IPS-NIHi11 (cell line): ENCODE measurements around the gene CHD3.

Source experiments
- DNase-seq: peaks from one replicate; pipeline ENCODE4 v3.0.0; 2012; ENCODE audit warnings: mixed read lengths, low spot score

Gene CHD3

DNA sequence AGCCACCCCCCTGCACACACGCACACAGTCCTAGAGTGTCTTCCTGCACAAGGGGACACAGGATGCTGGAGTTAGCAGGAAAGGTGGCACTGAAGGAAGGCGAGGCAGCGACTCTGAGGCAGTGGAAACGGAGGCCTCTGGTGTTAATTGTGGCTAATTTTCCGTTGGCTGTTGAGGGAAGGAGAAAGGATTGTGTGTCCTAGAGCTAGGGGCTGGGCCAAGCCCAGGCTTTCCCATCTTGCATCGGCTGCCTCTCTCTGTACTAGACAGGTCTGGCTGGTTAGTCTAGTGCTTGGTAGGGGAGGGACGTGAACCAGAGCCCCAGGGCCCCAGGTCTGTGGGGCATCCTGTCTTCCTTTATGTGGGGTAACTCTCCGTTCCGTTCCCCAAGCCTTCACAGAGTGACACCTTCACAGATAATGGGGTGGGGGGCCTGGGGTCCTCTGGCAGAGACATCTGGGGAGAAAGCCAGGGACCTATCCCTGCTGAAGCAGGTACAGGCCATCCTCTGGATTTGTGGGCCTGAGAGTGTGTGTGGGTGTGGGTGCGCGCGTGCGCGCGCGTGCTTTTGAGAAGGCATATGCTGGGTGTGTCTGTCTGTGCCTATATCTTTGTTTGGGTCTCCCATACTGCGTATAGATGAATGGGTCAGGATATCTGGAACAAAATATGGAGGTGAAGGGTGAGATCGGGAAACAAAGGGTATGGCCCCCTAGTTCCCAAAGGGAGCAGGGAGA lies at the start of gene CHD3:
Gene CHD3, plus strand, starts transcription at position 606 of the 737 bp plus-strand sequence. CDS start 212 bp downstream, outside the sequence.
- DNase-seq, result no peak

DNA sequence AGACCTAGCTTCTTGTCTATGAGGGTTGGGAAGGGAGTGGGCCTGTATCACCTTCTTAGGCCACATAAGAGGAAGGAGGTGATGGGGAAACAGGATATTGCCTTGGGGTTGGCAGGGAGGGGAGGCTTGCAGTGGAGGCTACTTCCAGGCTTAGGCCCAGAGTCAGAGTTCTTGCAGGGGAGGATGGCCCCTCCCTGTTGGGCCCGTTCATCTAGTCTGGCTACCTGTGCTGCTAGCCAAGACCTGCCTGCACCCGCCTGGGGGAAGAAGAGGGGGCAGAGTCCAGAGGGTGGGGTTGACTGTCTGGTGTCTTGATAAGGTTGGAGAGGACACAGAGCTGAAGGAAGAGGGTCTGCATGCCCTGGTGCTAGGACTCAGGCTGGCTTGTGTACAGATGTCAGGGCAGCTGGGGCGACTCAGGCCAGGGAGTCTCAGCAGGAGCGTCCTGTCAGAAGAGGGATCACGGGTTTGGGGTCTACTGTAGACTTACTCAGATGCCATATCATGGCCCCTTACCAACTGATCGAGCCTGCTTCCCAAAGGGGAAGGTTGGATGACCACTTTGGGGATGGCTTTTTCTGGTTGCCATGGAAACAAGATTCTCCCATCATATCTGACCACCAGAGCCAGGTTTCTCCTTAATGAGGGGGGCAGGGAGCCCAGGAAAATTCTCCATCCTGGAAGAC lies 49.3 kb upstream of the CHD3 start:
- DNase-seq, result no peak

DNA sequence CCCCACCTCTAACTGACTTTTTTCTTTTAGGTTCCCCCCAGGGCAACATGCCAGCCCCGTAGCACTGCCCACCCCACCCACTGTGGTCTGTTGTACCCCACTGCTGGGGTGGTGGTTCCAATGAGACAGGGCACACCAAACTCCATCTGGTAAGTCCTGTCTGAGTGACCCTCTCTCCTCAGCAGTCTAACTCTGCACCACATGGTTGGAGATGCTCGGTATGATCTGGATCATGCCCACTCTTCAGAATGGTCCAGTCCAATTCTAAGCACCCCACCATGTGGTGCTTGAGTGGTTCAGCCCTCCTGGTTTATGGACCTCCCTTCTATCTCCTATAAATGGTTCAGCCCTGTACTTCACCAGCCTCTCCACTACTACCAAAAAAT lies 48.7 kb upstream of the CHD3 start:
- DNase-seq, result no peak

DNA sequence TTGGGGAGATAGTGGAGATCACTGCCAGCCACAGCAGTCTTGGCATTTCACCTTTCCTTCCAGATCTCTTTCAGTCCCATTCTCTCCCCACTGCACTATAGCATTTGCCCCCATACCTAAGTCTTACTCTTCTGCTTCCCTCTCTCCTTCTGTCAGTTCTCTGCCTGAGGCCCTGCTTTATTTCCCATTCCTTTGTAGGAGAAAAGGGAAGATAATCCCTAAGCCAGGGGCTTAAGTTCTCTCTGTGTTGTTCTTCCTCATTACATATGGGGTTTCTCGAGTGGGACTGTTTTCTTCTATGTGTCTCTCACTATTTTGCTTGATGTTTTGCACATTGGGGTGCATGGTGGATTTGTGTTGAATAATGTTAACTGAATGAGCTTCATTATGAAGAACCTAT lies 48.1 kb upstream of the CHD3 start:
- no peak for DNase-seq

DNA sequence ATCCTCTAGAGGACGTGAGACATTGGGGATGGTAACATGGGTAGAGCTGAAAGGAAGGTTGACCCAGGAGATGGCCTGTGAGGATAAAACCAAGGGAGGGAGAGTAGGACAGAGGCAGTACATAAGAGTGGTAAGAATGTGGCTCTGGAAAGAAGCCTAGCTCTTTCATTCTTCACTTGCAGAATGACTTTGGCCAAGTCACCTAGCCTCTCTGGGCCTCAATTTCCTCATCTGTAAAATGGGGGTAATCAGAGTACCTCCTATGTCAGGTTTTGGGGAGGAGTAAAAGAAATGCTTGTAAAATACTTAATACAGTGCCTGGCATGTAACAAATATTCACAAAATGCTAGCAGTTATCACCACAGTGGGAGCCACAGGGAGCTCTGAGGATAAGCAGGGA lies 47.7 kb upstream of the CHD3 start:
- no peak for DNase-seq

DNA sequence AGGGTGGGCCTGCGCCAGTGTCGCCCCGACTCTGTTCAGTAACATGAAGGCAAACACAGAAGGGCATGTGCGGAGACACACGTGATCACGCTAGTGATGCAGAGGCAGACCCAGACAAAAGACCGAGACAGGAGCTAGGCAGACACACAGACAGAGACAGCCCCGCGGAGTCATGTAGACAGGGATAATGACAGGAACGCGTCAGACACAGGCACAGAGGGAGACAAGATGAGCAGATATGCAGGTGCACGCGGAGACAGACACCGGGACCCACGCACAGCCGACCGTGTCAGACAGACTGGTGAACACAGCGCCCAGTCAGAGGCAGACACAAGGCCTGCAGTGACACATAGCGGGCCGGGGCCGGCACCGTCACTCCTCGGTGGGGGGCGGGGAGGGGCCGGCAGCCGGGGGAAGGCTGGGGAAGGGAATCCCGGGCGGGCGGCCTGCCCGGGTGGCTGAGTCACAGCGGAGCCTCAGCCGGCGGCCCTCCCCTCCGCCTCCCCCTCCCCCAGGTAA lies 47.1 kb upstream of the CHD3 start:
- peak; percentile 52 for DNase-seq

DNA sequence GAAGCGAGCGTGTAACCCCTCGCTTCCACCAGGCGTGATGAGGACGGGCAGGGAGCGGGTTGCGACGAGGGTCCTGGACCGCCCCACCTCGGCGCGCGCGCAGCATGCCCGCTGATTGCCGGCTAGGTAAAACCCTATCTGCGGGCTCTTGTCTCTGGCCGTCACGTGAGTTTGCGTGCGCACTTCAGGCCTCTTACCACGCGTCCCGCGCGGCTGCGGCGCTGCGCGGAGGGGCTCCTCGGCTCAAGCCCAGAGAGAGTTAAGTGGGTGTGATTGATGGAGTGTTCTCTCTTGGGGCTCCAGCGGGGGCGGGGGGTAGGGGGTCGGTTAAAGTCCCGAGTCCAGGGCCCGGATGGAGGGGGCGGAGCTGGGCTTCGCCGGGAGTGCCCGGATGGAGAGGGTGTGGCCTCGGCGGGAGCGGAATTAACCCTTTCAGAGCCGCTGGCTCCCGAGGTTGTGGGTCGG lies 46.6 kb upstream of the CHD3 start:
- peak; percentile 76 for DNase-seq

DNA sequence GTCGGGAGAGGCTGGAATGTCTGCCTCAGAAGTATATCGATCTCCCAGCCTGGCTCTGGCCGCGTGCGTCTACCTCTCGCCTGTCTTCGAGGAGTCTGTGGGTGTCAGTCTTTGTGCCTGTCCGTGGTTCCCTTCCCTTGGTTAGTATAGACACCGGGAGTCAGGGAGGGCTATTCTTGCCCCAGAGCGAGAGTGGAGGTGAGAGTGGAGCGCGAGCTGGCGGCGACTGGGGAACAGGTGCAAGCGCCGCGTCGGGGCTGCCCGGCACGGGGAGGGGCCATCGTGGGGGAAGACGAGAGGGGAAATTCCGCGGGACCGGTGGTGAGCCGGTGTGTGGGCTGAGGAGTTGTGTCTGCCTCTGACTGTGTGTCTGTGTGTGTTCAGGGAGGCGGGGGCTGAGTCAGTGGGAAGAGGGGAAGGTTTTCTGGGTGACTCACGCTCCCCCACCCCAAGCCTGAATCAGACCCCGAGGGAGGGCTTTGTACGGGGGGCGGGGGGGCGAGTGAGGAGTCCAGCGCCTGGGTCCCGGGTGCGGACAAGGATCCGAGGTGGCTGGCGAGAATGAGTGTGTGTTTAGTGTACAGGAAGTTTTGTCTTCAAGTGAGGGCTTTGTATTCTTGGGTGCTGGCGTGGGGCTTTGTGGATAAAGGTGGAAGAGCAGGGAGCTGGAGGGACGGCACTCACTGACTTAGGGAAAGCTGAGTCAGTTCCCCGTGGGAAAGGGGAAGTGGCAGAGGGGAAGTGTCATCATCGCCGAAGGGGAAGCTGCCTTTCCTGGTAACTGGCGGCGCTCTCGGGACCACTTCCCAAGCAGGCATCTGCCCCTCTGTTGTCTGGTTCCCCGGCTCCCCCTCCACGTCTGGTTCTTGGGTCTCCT lies 46.0 kb upstream of the CHD3 start:
- DNase-seq, result no peak

DNA sequence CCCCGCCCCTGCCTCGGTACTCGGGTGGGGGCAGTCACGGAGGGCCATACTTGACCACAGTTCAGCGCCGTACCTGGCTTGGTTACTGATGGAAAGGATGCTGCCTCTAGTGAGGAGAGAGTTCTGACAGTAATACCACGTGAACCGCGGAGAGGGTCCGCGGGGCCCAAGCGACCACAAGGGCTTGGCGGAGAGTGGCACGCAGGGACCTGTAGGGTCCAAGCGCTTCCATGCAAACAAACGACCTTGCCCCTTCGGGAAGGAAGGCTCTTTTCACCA lies 45.4 kb upstream of the CHD3 start:
- DNase-seq, result no peak

DNA sequence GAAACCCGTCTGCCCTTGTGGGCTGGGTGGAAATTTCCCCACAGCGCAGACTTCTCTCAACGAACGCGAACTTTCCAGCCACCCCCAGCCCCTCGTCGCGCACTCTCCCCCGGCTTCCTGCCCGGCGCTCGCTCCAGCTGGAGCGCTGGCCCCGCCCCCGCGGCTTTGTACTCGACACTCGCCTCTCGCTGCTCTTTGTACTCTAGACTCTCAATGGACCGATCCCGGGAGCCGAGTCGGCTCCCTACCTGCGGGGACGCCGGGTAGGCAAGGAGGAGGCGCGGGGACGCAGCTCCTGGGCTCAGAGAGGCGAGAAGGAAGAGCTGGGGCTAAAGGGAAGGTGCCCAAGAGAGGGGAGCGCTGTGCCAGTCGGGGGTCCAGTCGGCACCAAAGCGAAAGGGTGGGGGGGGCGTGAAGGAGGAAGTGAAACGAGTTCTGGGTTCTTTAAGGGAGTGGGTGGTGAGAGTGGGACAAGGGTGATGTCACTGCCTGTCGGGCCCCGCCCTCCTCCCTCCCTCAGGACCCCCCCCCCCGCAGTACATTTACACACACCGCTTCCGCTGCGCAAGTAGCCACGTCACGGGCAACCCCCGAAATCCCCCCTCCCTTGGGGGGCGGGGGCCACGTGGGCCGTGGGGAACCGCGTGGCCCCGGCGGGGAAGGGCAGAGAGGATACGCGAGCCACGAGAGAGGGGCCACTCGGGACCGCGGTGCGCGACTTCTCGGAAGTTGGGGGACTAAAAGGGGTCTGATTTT lies 44.9 kb upstream of the CHD3 start:
- peak; percentile 70 for DNase-seq

DNA sequence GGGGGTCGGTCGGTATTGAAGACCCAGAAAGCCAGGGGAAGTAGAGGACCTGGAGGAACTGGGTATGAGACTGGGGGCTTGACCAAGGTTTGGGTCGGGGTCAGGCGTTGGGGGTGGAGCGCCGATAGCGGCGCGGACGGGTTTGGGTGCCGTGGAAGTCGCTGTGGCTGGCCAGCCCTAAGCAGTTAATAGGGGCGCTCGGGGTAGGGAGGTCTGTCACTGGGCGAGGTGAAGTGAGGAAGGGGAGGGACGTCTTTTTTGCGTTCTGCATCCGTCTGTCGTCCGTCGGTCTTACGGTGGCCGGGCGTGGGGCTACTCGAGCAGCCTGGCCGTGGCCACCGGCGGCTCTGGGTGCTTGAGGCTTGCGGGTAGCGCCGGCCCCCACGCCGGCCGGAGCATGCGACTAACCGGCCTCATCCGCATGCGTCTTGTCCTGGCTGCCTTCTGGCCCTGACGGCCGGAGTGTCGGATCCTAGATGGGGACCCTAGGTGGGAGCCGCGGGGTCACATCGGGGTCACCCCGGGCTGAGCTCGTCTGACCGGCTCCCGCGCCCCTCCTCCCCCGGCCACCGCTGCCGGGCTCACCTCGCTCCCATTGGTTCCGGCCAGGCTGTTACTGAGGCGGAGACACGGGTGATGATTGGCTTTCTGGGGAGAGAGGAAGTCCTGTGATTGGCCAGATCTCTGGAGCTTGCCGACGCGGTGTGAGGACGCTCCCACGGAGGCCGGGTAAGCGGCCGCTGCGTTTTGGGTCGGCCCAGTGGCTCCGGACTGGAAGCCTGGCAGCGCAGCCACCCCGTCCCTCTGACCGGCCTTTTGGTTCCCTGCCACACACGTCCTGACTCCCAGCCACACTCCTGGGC lies 44.1 kb upstream of the CHD3 start:
- peak; percentile 87 for DNase-seq

DNA sequence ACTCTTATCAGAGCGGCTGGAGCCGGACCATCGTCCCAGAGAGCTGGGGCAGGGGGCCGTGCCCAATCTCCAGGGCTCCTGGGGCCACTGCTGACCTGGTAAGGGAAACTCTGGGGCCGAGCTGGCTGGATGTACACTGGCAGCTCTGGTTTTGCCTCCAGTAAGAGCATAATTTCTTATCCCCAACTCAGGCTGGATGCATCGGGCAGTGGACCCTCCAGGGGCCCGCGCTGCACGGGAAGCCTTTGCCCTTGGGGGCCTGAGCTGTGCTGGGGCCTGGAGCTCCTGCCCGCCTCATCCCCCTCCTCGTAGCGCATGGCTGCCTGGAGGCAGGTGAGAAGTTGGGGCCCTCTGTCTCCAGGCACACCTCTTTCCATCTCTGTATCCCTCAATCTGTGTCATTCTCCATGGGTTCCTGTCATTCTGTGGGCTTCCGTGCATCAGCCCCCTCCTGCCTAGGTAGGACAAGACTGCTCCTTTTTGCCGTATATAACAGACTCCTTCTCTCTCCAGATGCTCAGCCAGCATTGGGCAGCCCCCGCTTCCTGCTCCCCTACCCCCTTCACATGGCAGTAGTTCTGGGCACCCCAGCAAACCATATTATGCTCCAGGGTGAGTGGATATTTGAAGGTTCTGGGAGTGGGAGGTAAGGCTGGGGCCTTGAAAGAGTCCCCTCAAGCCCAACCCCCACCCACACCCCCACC lies 43.1 kb upstream of the CHD3 start:
- DNase-seq, result no peak

DNA sequence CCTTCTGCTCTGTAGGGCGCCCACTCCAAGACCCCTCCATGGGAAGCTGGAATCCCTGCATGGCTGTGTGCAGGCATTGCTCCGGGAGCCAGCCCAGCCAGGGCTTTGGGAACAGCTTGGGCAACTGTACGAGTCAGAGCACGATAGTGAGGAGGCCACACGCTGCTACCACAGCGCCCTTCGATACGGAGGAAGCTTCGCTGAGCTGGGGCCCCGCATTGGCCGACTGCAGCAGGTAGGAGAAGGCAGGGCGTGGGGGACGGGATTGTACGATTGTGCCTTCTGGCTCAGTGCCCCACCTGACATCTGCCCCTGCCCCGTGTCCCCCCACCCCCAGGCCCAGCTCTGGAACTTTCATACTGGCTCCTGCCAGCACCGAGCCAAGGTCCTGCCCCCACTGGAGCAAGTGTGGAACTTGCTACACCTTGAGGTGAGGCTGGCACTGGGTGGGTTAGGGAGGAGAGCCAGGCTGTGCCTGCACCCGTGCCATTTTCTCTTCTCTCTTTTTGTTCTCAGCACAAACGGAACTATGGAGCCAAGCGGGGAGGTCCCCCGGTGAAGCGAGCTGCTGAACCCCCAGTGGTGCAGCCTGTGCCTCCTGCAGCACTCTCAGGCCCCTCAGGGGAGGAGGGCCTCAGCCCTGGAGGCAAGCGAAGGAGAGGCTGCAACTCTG lies 42.4 kb upstream of the CHD3 start:
- DNase-seq, result no peak

DNA sequence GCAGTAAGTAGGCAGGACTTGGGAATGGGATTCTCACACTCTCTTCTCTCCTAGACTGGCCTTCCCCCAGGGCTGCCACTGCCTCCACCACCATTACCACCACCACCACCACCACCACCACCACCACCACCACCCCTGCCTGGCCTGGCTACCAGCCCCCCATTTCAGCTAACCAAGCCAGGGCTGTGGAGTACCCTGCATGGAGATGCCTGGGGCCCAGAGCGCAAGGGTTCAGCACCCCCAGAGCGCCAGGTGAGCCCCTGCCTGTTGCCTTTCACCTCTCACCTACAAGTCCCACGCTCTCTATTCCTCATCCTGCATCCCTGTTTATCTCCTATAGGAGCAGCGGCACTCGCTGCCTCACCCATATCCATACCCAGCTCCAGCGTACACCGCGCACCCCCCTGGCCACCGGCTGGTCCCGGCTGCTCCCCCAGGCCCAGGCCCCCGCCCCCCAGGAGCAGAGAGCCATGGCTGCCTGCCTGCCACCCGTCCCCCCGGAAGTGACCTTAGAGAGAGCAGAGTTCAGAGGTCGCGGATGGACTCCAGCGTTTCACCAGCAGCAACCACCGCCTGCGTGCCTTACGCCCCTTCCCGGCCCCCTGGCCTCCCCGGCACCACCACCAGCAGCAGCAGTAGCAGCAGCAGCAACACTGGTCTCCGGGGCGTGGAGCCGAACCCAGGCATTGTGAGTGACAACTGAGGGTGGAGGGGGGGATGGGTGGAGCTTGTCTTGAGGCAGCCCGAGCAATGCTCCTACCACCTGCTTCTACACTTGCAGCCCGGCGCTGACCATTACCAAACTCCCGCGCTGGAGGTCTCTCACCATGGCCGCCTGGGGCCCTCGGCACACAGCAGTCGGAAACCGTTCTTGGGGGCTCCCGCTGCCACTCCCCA lies 41.6 kb upstream of the CHD3 start:
- DNase-seq, result no peak

DNA sequence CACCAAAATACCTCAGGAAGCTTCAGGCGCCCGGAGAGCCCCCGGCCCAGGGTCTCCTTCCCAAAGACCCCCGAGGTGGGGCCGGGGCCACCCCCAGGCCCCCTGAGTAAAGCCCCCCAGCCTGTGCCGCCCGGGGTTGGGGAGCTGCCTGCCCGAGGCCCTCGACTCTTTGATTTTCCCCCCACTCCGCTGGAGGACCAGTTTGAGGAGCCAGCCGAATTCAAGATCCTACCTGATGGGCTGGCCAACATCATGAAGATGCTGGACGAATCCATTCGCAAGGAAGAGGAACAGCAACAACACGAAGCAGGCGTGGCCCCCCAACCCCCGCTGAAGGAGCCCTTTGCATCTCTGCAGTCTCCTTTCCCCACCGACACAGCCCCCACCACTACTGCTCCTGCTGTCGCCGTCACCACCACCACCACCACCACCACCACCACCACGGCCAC lies 40.4 kb upstream of the CHD3 start:
- no peak for DNase-seq

DNA sequence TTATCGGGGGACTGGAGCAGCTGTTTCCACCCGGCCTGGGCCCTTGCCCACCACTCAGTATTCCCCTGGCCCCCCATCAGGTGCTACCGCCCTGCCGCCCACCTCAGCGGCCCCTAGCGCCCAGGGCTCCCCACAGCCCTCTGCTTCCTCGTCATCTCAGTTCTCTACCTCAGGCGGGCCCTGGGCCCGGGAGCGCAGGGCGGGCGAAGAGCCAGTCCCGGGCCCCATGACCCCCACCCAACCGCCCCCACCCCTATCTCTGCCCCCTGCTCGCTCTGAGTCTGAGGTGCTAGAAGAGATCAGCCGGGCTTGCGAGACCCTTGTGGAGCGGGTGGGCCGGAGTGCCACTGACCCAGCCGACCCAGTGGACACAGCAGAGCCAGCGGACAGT lies 39.9 kb upstream of the CHD3 start:
- no peak for DNase-seq

DNA sequence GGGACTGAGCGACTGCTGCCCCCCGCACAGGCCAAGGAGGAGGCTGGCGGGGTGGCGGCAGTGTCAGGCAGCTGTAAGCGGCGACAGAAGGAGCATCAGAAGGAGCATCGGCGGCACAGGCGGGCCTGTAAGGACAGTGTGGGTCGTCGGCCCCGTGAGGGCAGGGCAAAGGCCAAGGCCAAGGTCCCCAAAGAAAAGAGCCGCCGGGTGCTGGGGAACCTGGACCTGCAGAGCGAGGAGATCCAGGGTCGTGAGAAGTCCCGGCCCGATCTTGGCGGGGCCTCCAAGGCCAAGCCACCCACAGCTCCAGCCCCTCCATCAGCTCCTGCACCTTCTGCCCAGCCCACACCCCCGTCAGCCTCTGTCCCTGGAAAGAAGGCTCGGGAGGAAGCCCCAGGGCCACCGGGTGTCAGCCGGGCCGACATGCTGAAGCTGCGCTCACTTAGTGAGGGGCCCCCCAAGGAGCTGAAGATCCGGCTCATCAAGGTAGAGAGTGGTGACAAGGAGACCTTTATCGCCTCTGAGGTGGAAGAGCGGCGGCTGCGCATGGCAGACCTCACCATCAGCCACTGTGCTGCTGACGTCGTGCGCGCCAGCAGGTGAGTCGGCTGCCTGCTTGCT lies 39.3 kb upstream of the CHD3 start:
- no peak for DNase-seq
